Endothelial cell of umbilical vein (primary cell): Measurements from ENCODE around the gene HOXA10. TPM values are rescaled to one million over a fixed set of nuclear protein-coding genes. Genes with fewer than 3 reads are reported as not detected.
A peak's percentile ranks its signal among the peaks of the same experiment; 100 is the strongest.

Source experiments
- BruUV-seq: library from RNA; stranded (reverse); fragments of 400-500 nt; replicated peaks from 2 replicates; lab custom pipeline; 2021; lab: Mats Ljungman, UMichigan
- CTCF ChIA-PET: fragments of 300-600, 350-600 bp; sonication (Branson Sonifier 250); formaldehyde crosslinking; loops from one replicate; lab custom pipeline; 2021; ENCODE audit warnings: antibody characterized with exemption, inconsistent platforms; lab: Charles Lee
- POLR2A ChIA-PET: fragments of 300-600, 350-600 bp; sonication (Branson Sonifier 250); formaldehyde crosslinking; loops from one replicate; lab custom pipeline; 2021; ENCODE audit warnings: antibody characterized with exemption, inconsistent platforms; lab: Charles Lee
- DNase-seq: peaks from one replicate; pipeline ENCODE4 v3.0.0-alpha.2; 2011; ENCODE audit warnings: low read depth, low spot score
- FAIRE-seq: peaks from 2 replicates; lab custom pipeline; 2011; peaks lifted over from hg19 to GRCh38; lab: Jason Lieb, UNC
- H2AFZ ChIP-seq: 2 replicates; pipeline ENCODE4 v1.6.0; 2012; ENCODE audit warnings: low read depth, low read length, control low read depth, inconsistent platforms
- H3K27ac ChIP-seq: 2 replicates; pipeline ENCODE4 v1.5.1; 2011; ENCODE audit warnings: low read depth, mild to moderate bottlenecking, control low read depth, low read length, moderate library complexity; ENCODE audit not compliant: insufficient read depth
- H3K27me3 ChIP-seq, 2 experiments: 2 replicates each; pipeline versions ENCODE4 v1.6.0 to v1.6.1; 2011; ENCODE audit warnings: low read length in 2 of 2, mixed read lengths in 1 of 2; ENCODE audit not compliant: control insufficient read depth in 2 of 2, insufficient read depth in 2 of 2
- H3K36me3 ChIP-seq, 2 experiments: 2 replicates in 1 of 2; 3 replicates in 1 of 2; pipeline ENCODE4 v1.5.1; 2011; ENCODE audit warnings: low read length in 2 of 2, mild to moderate bottlenecking in 1 of 2, moderate library complexity in 1 of 2; ENCODE audit not compliant: control insufficient read depth in 2 of 2, insufficient read depth in 2 of 2; ENCODE audit errors: extremely low read depth in 1 of 2
- H3K4me1 ChIP-seq: 3 replicates; pipeline ENCODE4 v1.5.1; 2011; ENCODE audit warnings: mild to moderate bottlenecking, low read length; ENCODE audit not compliant: control insufficient read depth, insufficient read depth; ENCODE audit errors: extremely low read depth
- H3K4me2 ChIP-seq: 2 replicates; pipeline ENCODE4 v1.6.1; 2011; ENCODE audit warnings: low read length, control low read depth, mixed read lengths; ENCODE audit not compliant: insufficient read depth
- H3K4me3 ChIP-seq, 3 experiments: fragments of 200-600 bp in 1 of 3; sonication (generic), shearing (Covaris generic) in 1 of 3; replicated peaks in 1 of 3; 2 replicates each; pipeline ENCODE4 v1.5.1; 2011 to 2016; ENCODE audit warnings: control low read depth in 3 of 3, low read length in 3 of 3, mild to moderate bottlenecking in 2 of 3, inconsistent platforms in 1 of 3, low read depth in 1 of 3, moderate library complexity in 1 of 3; ENCODE audit not compliant: insufficient read depth in 1 of 3
- H3K79me2 ChIP-seq: 2 replicates; pipeline ENCODE4 v1.6.0; 2012; ENCODE audit warnings: low read length, inconsistent platforms; ENCODE audit not compliant: control insufficient read depth, insufficient read depth
- H3K9ac ChIP-seq: replicated peaks from 2 replicates; pipeline ENCODE3; 2011; ENCODE audit warnings: low read length, control low read depth; ENCODE audit not compliant: insufficient read depth; ENCODE audit errors: extremely low read depth
- H3K9me1 ChIP-seq: replicated peaks from 3 replicates; pipeline ENCODE4 v1.6.0; 2011; ENCODE audit warnings: mild to moderate bottlenecking, low read length; ENCODE audit not compliant: control insufficient read depth, insufficient read depth; ENCODE audit errors: extremely low read depth
- H3K9me3 ChIP-seq: replicated peaks from 2 replicates; pipeline ENCODE4 v1.5.1; 2012; ENCODE audit warnings: low read length, inconsistent platforms; ENCODE audit not compliant: control insufficient read depth, insufficient read depth
- H4K20me1 ChIP-seq: replicated peaks from 2 replicates; pipeline ENCODE3; 2011; ENCODE audit warnings: mild to moderate bottlenecking, low read length; ENCODE audit not compliant: control insufficient read depth, insufficient read depth; ENCODE audit errors: extremely low read depth
- EZH2 ChIP-seq: IDR thresholded peaks from 2 replicates; pipeline ENCODE4 v1.6.1; 2012; ENCODE audit warnings: borderline replicate concordance, low read depth, mild to moderate bottlenecking, moderate library complexity, low read length, inconsistent platforms; ENCODE audit not compliant: severe bottlenecking
- FOS ChIP-seq: IDR thresholded peaks from 2 replicates; pipeline ENCODE4 v1.6.1; 2011; ENCODE audit warnings: mild to moderate bottlenecking, low read length, moderate library complexity, borderline replicate concordance; ENCODE audit not compliant: insufficient read depth
- JUN ChIP-seq: IDR thresholded peaks from 2 replicates; pipeline ENCODE4 v1.6.1; 2011; ENCODE audit warnings: borderline replicate concordance, low read depth; ENCODE audit not compliant: insufficient read length, insufficient read depth
- MAX ChIP-seq: IDR thresholded peaks from 2 replicates; pipeline ENCODE4 v1.6.1; 2011; ENCODE audit not compliant: insufficient read depth, insufficient read length
- POLR2A ChIP-seq: IDR thresholded peaks from 2 replicates; pipeline ENCODE4 v1.6.1; 2012; ENCODE audit warnings: low read depth, mild to moderate bottlenecking, control low read depth, low read length
- POLR2AphosphoS5 ChIP-seq: IDR thresholded peaks from 2 replicates; pipeline ENCODE4 v1.6.1; 2012; ENCODE audit warnings: low read depth, mild to moderate bottlenecking, control low read depth, low read length, moderate library complexity; ENCODE audit not compliant: insufficient read depth
- dilution Hi-C: fragments of 300-500 bp; cut with MboI; formaldehyde crosslinking; loops from one replicate; pipeline ENCODE4 v1.15.0; 2019; ENCODE audit warnings: low sequenced_read_pairs; ENCODE audit not compliant: extremely low pct_ligation_motif_present
- intact Hi-C: fragments of 100-400 bp; cut with micrococcal nuclease; formaldehyde crosslinking; loops from one replicate; pipeline ENCODE4 v1.10.0; 2022
- polyA plus RNA-seq, 4 experiments: library from polyadenylated mRNA; depleted of rRNA in 3 of 4; stranded (reverse) in 3 of 4; unstranded in 1 of 4; fragments of >200 nt; gene quantifications; 2 replicates each; pipeline versions ENCODE4 v1.2.1 to v1.2.3, GENCODE V29; 2011 to 2012; ENCODE audit warnings: missing spikeins in 1 of 4
- total RNA-seq: library from RNA; stranded (reverse); gene quantifications from 2 replicates; pipeline ENCODE4 v1.2.3, GENCODE V29; 2021

HOXA10 gene
- total and polyA plus RNA-seq, 2 donors (not counting 3 experiments of a cell fraction or from before 2014, with no cell fraction given), result 24.4 to 30.3 TPM

DNA sequence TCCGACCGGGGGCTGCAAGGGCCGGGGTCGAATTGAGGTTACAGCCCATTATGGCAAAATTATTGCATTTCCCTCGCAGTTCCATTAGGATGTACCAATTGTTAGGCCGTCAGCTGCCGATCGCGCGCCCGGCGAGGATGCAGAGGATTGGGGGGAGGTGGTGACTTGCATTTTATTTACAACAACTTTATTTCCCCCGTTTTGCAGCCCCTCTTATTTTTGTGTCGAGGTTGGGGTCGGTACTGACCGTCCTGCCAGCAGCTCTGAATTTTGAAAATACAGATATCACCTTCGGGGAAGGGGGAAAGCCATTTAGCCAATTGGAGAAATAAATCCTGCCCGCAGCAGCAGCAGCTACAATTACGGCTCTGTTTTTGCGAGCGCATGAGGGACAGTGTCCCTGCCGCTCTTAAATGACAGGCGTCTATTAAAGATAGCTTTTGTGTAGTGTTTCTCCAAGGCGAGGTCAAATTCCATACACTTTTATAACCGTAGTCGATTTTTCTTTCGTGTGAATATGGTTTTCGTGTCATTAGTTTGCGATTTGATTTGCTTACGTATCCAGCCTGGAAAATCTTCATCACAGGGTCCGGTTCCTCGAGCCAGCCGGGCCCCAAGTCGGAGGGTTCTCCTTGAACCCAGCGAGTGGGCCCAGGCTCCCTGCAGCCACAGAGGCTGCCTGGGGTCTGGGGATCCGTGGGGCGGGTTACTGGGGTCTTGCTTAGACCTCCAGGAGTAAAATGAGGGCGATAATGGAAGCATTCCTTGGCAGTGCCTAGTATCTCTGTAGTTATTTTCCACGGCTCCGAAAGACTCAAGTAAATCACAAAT is 30.0 kb downstream of the HOXA10 start:
- peaks cover 73% of the 10 kb centered on the region for H3K4me1 ChIP-seq
- peak overlapping the region; percentile 5 to 23 (median 13) for H3K4me3 ChIP-seq
- no peaks in the 10 kb centered on the region for H3K9me1 ChIP-seq
- H2AFZ ChIP-seq, result no peak overlapping the region
- H3K9me3 ChIP-seq, result no peaks in the 10 kb centered on the region
- DNase-seq (no peak), FAIRE-seq (no peak)
- intact Hi-C loops, result loop anchor here (1.0 to 5.0 kb wide), 7 partner anchors 17 to 1287 kb away; partner anchors contain the start of gene HOXA9
- ChIA-PET CTCF (interaction anchor here (0.7 to 7.0 kb wide), 35 partner anchors 8 to 1251 kb away, joined by 3 to 72 read pairs (median 6); partner anchors contain the start of genes HOXA3, HOXA4 and HOXA7), POLR2A (interaction anchor here (0.7 to 1.5 kb wide), 4 partner anchors 14 to 45 kb away, joined by 3 read pairs; partner anchors contain the start of gene HOXA9)
- no peaks in the 10 kb centered on the region for H3K27me3 ChIP-seq
- H3K36me3 ChIP-seq, result peaks cover 0 to 19% of the 10 kb centered on the region in 2 experiments
- dilution Hi-C loops, result no loop called here
- H3K27ac ChIP-seq, result peak overlapping the region; percentile 64
- H4K20me1 ChIP-seq, result no peaks in the 10 kb centered on the region
- peaks cover 97% of the 10 kb centered on the region for H3K79me2 ChIP-seq
- peak overlapping the region; percentile 47 for H3K9ac ChIP-seq
- peak overlapping the region; percentile 76 for H3K4me2 ChIP-seq
- TF ChIP-seq POLR2AphosphoS5 (no peak), JUN (no peak), MAX (no peak), EZH2 (no peak), POLR2A (no peak), FOS (no peak)
- no TSS peak for BruUV-seq
